WTC11 (cell line): ENCODE measurements around the gene SH3RF2.

Experiments used
- CTCF ChIP-seq: fragments of 200-600 bp; IDR thresholded peaks from 2 replicates; pipeline ENCODE4 v1.8.0; 2022; ENCODE audit warnings: antibody characterized with exemption
- ELF4 ChIP-seq: sonication (generic); formaldehyde crosslinking; IDR thresholded peaks from 2 replicates; pipeline ENCODE4 v1.8.1; 2022; ENCODE audit warnings: low read depth, mild to moderate bottlenecking, moderate library complexity, missing genetic modification reagents
- GABPB1 ChIP-seq: sonication (generic); formaldehyde crosslinking; IDR thresholded peaks from 2 replicates; pipeline ENCODE4 v1.8.1; 2023; ENCODE audit warnings: mild to moderate bottlenecking, missing genetic modification reagents
- HMGXB4 ChIP-seq: sonication (generic); formaldehyde crosslinking; IDR thresholded peaks from 2 replicates; pipeline ENCODE4 v1.8.1; 2023; ENCODE audit warnings: mild to moderate bottlenecking, moderate library complexity, missing genetic modification reagents
- MAX ChIP-seq: sonication (generic); formaldehyde crosslinking; IDR thresholded peaks from 2 replicates; pipeline ENCODE4 v1.8.0; 2022; ENCODE audit warnings: mild to moderate bottlenecking, missing genetic modification reagents
- NR3C1 ChIP-seq: sonication (generic); formaldehyde crosslinking; conservative IDR thresholded peaks from 2 replicates; pipeline ENCODE4 v1.8.1; 2023; ENCODE audit warnings: low read depth, mild to moderate bottlenecking, missing genetic modification reagents
- PREB ChIP-seq: sonication (generic); formaldehyde crosslinking; IDR thresholded peaks from 2 replicates; pipeline ENCODE4 v1.8.1; 2022; ENCODE audit warnings: mild to moderate bottlenecking, missing genetic modification reagents, moderate library complexity, borderline replicate concordance
- ZMAT4 ChIP-seq: fragments of 250-450 bp; sonication (Bioruptor Pico); IDR thresholded peaks from 2 replicates; pipeline ENCODE4 v1.9.0; 2021; ENCODE audit warnings: mild to moderate bottlenecking
- ZNF232 ChIP-seq: sonication (generic); formaldehyde crosslinking; IDR thresholded peaks from 2 replicates; pipeline ENCODE4 v1.8.0; 2022; ENCODE audit warnings: mild to moderate bottlenecking, missing genetic modification reagents

- TF ChIP-seq HMGXB4 (no peak), GABPB1 (CRISPR knock-in tag) (no peak), PREB (CRISPR knock-in tag) (no peak), ZMAT4 (CRISPR knock-in tag) (no peak), ELF4 (no peak), CTCF (no peak), ZNF232 (no peak), MAX (CRISPR knock-in tag) (no peak), NR3C1 (CRISPR knock-in tag) (no peak)
Measured at GRCh38 chr5:146101646-146102045, 165.3 kb downstream of the SH3RF2 start.
